Neural progenitor cell (in vitro differentiated cells): Measurements from ENCODE around the gene CTIF.

Experiments used
- CTCF ChIP-seq: fragments of 200-600 bp; sonication (generic); IDR thresholded peaks from 2 replicates; pipeline ENCODE4 v1.5.1; 2017; ENCODE audit warnings: antibody characterized with exemption, mild to moderate bottlenecking
- EZH2 ChIP-seq: fragments of 200-600 bp; sonication (generic); IDR thresholded peaks from 2 replicates; pipeline ENCODE4 v1.6.1; 2017; ENCODE audit warnings: antibody characterized with exemption, mild to moderate bottlenecking, moderate library complexity
- EZH2phosphoT487 ChIP-seq: fragments of 200-600 bp; sonication (generic); IDR thresholded peaks from 2 replicates; pipeline ENCODE4 v1.6.1; 2017; ENCODE audit warnings: antibody characterized with exemption

DNA sequence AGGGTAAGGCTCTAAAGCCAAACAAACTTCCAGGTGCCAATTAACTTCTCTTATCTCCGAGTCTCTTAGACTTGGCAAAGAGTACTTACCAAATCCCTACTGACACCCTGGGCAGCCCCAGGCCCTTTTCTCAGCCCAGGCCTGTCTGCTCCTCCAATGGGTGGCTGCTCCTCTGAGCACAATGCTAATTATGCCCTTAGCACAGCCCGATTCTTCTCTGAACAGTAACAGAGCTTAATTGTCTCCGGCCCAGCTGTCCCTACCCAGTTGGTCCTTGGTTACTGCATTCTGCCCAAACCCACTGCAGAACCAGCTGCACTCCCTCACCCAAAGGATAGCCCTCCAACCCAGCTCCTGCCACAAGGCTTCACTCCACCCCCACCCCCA is 301.7 kb downstream of the CTIF start:
- no peak for TF ChIP-seq CTCF
- TF ChIP-seq EZH2: no peak
- TF ChIP-seq EZH2phosphoT487: no peak
